H1 (cell line): Measurements from ENCODE around the gene PSPC1. TPM values are rescaled to one million over a fixed set of nuclear protein-coding genes. Genes with fewer than 3 reads are reported as not detected.
"Not testable (repeated sequence)": the region's sequence is repeated elsewhere in the genome, so short reads cannot be mapped to it uniquely, and the experiment has no call there.

Source experiments
- CTCF ChIA-PET: fragments of 300-600 bp; sonication (Branson Sonifier 250); formaldehyde crosslinking; loops from one replicate; lab custom pipeline; 2021; ENCODE audit not compliant: partially characterized antibody; lab: Charles Lee
- POLR2A ChIA-PET: fragments of 300-600 bp; sonication (Branson Sonifier 250); formaldehyde crosslinking; loops from one replicate; lab custom pipeline; 2021; ENCODE audit warnings: inconsistent platforms; ENCODE audit not compliant: partially characterized antibody; lab: Charles Lee
- DNase-seq, 2 experiments: peaks; one replicate each; pipeline versions ENCODE4 v3.0.0 to v3.0.0-alpha.2; 2010 to 2022; ENCODE audit warnings: low spot score in 2 of 2, low read depth in 1 of 2, mixed read lengths in 1 of 2
- FAIRE-seq: peaks from 2 replicates; lab custom pipeline; 2011; peaks lifted over from hg19 to GRCh38; lab: Jason Lieb, UNC
- H2AFZ ChIP-seq: 2 replicates; pipeline ENCODE4 v1.8.1; 2012; ENCODE audit warnings: low read length, inconsistent platforms
- H2AK5ac ChIP-seq: 2 replicates; pipeline ENCODE4 v1.6.1; 2013; ENCODE audit warnings: low read depth, low read length
- H2BK120ac ChIP-seq: replicated peaks from 2 replicates; pipeline ENCODE3; 2013; ENCODE audit warnings: low read depth, low read length, inconsistent platforms
- H2BK12ac ChIP-seq: 2 replicates; pipeline ENCODE4 v1.6.1; 2013; ENCODE audit warnings: low read depth, low read length
- H2BK15ac ChIP-seq: 2 replicates; pipeline ENCODE4 v1.6.1; 2013; ENCODE audit warnings: low read length
- H2BK20ac ChIP-seq: 2 replicates; pipeline ENCODE4 v1.6.1; 2013; ENCODE audit warnings: low read length
- H2BK5ac ChIP-seq: 2 replicates; pipeline ENCODE4 v1.6.1; 2013; ENCODE audit warnings: low read depth, low read length
- H3K14ac ChIP-seq: 2 replicates; pipeline ENCODE4 v1.6.1; 2013; ENCODE audit warnings: inconsistent platforms; ENCODE audit not compliant: insufficient read length
- H3K18ac ChIP-seq: 2 replicates; pipeline ENCODE4 v1.6.1; 2013; ENCODE audit warnings: low read length; ENCODE audit errors: extremely low read depth
- H3K23ac ChIP-seq: 2 replicates; pipeline ENCODE4 v1.6.1; 2013; ENCODE audit warnings: inconsistent platforms; ENCODE audit not compliant: insufficient read length
- H3K23me2 ChIP-seq: 2 replicates; pipeline ENCODE4 v1.6.1; 2013; ENCODE audit warnings: low read depth, low read length
- H3K27ac ChIP-seq: 2 replicates; pipeline ENCODE4 v1.6.1; 2011; ENCODE audit warnings: low read depth, low read length, inconsistent platforms
- H3K27me3 ChIP-seq, 4 experiments: replicated peaks in 1 of 4; 1 replicate in 1 of 4; 2 replicates in 3 of 4; pipeline versions ENCODE4 v1.6.1 to v1.8.1; 2011 to 2013; ENCODE audit warnings: low read length in 3 of 4, mild to moderate bottlenecking in 3 of 4, inconsistent platforms in 2 of 4, mixed read lengths in 2 of 4, moderate library complexity in 1 of 4; ENCODE audit not compliant: control insufficient read depth in 3 of 4, insufficient read depth in 3 of 4; ENCODE audit errors: extremely low read depth in 1 of 4
- H3K36me3 ChIP-seq, 4 experiments: 2 replicates each; pipeline versions ENCODE4 v1.6.1 to v1.8.1; 2011 to 2013; ENCODE audit warnings: mild to moderate bottlenecking in 4 of 4, low read length in 3 of 4, moderate library complexity in 2 of 4, control low read depth in 1 of 4, inconsistent platforms in 1 of 4; ENCODE audit not compliant: insufficient read depth in 4 of 4, control insufficient read depth in 2 of 4
- H3K4ac ChIP-seq: replicated peaks from 2 replicates; pipeline ENCODE3; 2013; ENCODE audit warnings: low read length, low read depth, mixed read lengths, inconsistent platforms; ENCODE audit not compliant: insufficient read length
- H3K4me1 ChIP-seq, 4 experiments: replicated peaks in 1 of 4; 1 replicate in 1 of 4; 2 replicates in 3 of 4; pipeline versions ENCODE4 v1.6.1 to v1.8.1; 2011 to 2013; ENCODE audit warnings: low read length in 3 of 4, inconsistent platforms in 2 of 4, mixed read lengths in 1 of 4; ENCODE audit not compliant: insufficient read depth in 4 of 4, control insufficient read depth in 3 of 4
- H3K4me2 ChIP-seq, 2 experiments: 2 replicates each; pipeline versions ENCODE4 v1.6.1 to v1.8.1; 2011 to 2013; ENCODE audit warnings: low read depth in 2 of 2, low read length in 2 of 2, control low read depth in 1 of 2, inconsistent platforms in 1 of 2, mild to moderate bottlenecking in 1 of 2; ENCODE audit not compliant: insufficient read depth in 1 of 2
- H3K4me3 ChIP-seq, 4 experiments: fragments of 200-600, 300-600 bp in 1 of 4; sonication (generic), shearing (Covaris generic), sonication (Bioruptor Twin) in 1 of 4; 2 replicates each; pipeline versions ENCODE4 v1.5.1 to v1.8.1; 2011 to 2016; ENCODE audit warnings: low read length in 4 of 4, low read depth in 3 of 4, control low read depth in 2 of 4, inconsistent platforms in 2 of 4, mild to moderate bottlenecking in 2 of 4, mixed read lengths in 1 of 4, moderate library complexity in 1 of 4; ENCODE audit not compliant: insufficient read depth in 2 of 4; ENCODE audit errors: extremely low read depth in 1 of 4
- H3K56ac ChIP-seq: replicated peaks from 2 replicates; pipeline ENCODE3; 2013; ENCODE audit warnings: low read depth, mild to moderate bottlenecking, mixed read lengths, low read length, inconsistent platforms; ENCODE audit not compliant: insufficient read length
- H3K79me1 ChIP-seq: 2 replicates; pipeline ENCODE4 v1.6.1; 2013; ENCODE audit warnings: low read depth, low read length, control low read depth
- H3K79me2 ChIP-seq, 2 experiments: 2 replicates each; pipeline versions ENCODE4 v1.6.1 to v1.8.1; 2012 to 2013; ENCODE audit warnings: low read length in 2 of 2, mild to moderate bottlenecking in 2 of 2, inconsistent platforms in 1 of 2; ENCODE audit not compliant: insufficient read depth in 2 of 2, control insufficient read depth in 1 of 2
- H3K9ac ChIP-seq, 4 experiments: replicated peaks in 1 of 4; 1 replicate in 1 of 4; 2 replicates in 3 of 4; pipeline versions ENCODE4 v1.6.1 to v1.8.1; 2011 to 2013; ENCODE audit warnings: low read depth in 3 of 4, low read length in 3 of 4, control low read depth in 2 of 4, mild to moderate bottlenecking in 2 of 4, moderate library complexity in 2 of 4, inconsistent platforms in 1 of 4; ENCODE audit errors: extremely low read depth in 1 of 4
- H3K9me3 ChIP-seq, 2 experiments: 2 replicates each; pipeline versions ENCODE4 v1.6.1 to v1.8.1; 2012 to 2013; ENCODE audit warnings: mild to moderate bottlenecking in 2 of 2, moderate library complexity in 2 of 2, control low read depth in 1 of 2, inconsistent platforms in 1 of 2, low read depth in 1 of 2, low read length in 1 of 2, mixed read lengths in 1 of 2; ENCODE audit not compliant: insufficient read depth in 2 of 2
- H4K20me1 ChIP-seq, 2 experiments: replicated peaks in 1 of 2; 2 replicates each; pipeline versions ENCODE3 to v1.8.1; 2011 to 2013; ENCODE audit warnings: inconsistent platforms in 2 of 2, low read length in 2 of 2, mild to moderate bottlenecking in 1 of 2; ENCODE audit not compliant: insufficient read depth in 2 of 2, control insufficient read depth in 1 of 2
- H4K5ac ChIP-seq: 2 replicates; pipeline ENCODE4 v1.6.1; 2013; ENCODE audit warnings: low read length, low read depth, mixed read lengths, inconsistent platforms; ENCODE audit not compliant: insufficient read length
- H4K8ac ChIP-seq: 2 replicates; pipeline ENCODE4 v1.8.0; 2013; ENCODE audit warnings: mild to moderate bottlenecking, moderate library complexity, low read length, inconsistent platforms; ENCODE audit not compliant: insufficient read depth; ENCODE audit errors: extremely low read depth
- H4K91ac ChIP-seq: replicated peaks from 2 replicates; pipeline ENCODE3; 2013; ENCODE audit warnings: low read length, mixed read lengths, inconsistent platforms; ENCODE audit not compliant: insufficient read length
- WGBS, 2 experiments: shearing (Covaris generic) in 1 of 2; methylation state at CpG; one replicate each; pipeline versions ENCODE4 v1.1.6 to v1.1.7; 2013 to 2015; ENCODE audit warnings: low lambda C conversion rate in 2 of 2, mixed read lengths in 2 of 2, inconsistent platforms in 1 of 2, low coverage in 1 of 2, missing lambda C conversion rate in 1 of 2; ENCODE audit not compliant: insufficient replicate concordance in 2 of 2, insufficient coverage in 1 of 2, insufficient read length in 1 of 2; ENCODE audit errors: extremely low coverage in 1 of 2, missing lambda C conversion rate in 1 of 2; 5-methylcytosine and 5-hydroxymethylcytosine counted together
- polyA plus RNA-seq, 7 experiments: library from polyadenylated mRNA; depleted of rRNA in 3 of 7; stranded (reverse) in 5 of 7; unstranded in 2 of 7; fragments of >200 nt in 5 of 7; fragments of 200-250 nt in 2 of 7; gene quantifications; 1 replicate in 5 of 7; 2 replicates in 1 of 7; 4 replicates in 1 of 7; pipeline versions ENCODE4 v1.2.1 to v1.2.3, GENCODE V29; 2011 to 2013; ENCODE audit warnings: missing spikeins in 2 of 7, mixed read lengths in 2 of 7
- total RNA-seq: library from RNA; stranded (reverse); fragmentation: NEBNext Ultra II Directional; extraction: Animal tissue kit (Norgen Biotek cat#: 25700); gene quantifications from 2 replicates; pipeline ENCODE4 v1.2.1, GENCODE V29; 2021

The PSPC1 gene
- total and polyA plus RNA-seq, 2 of the 8 experiments (the other 6 are each of a cell fraction or from before 2014, with no cell fraction given), result 53.4 to 97.4 TPM

DNA sequence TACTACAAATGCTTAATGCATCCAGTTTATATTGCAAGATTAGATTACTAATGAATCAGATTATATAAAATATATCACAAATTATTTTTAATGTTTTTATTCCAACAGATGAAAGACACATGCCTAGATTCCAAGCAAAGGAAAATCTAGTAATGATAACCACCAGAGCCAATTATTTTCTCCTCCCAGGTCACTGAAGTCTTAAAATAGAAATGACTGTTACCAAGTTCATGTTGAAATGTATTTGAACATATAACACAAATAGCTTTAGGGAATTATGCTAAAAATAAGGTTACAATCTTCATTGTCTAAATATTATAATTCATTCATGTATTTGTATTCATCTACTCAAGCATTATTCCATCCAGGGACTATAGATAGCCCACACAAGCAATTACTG lies 73.0 kb downstream of the PSPC1 start:
- H3K56ac ChIP-seq, H3K23me2 ChIP-seq, H3K18ac ChIP-seq, H3K14ac ChIP-seq, H2BK15ac ChIP-seq, H2AFZ ChIP-seq, H2AK5ac ChIP-seq, H3K4me2 ChIP-seq, H4K8ac ChIP-seq, H3K27me3 ChIP-seq, FAIRE-seq, H3K23ac ChIP-seq, CTCF ChIA-PET, H4K20me1 ChIP-seq, H3K4ac ChIP-seq, H3K4me1 ChIP-seq, H2BK20ac ChIP-seq, H3K4me3 ChIP-seq, H3K79me1 ChIP-seq, H3K36me3 ChIP-seq, H2BK5ac ChIP-seq, H3K9me3 ChIP-seq, H4K91ac ChIP-seq, H3K9ac ChIP-seq, H3K27ac ChIP-seq, DNase-seq, H2BK120ac ChIP-seq, H2BK12ac ChIP-seq, H4K5ac ChIP-seq, POLR2A ChIA-PET: not testable (repeated sequence)
- H3K79me2 ChIP-seq, result peaks cover 0 to 12% of the 10 kb centered on the region in 2 experiments; a peak in 2 of 4 replicates

DNA sequence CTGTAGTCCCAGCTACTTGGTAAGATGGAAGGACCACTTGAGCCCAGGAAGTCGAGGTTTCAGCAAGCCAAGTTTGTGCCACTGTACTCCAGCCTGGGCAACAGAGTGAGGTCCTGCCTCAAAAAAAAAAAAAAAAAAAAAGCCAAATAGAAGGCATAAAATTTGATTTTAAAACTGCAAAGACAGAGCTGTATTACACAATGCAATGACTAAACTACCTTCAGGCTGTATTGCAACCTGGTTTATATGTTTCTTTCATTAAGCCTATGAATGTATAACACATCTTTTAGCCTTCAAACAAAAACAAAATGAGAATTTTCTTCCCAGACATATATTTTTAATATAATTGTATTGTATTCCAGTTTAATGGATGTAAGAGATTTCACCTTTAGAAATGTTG lies 73.7 kb downstream of the PSPC1 start:
- FAIRE-seq, H2AK5ac ChIP-seq, DNase-seq, H3K27ac ChIP-seq, H3K23me2 ChIP-seq, CTCF ChIA-PET, H3K4ac ChIP-seq, H2BK15ac ChIP-seq, H3K23ac ChIP-seq, H3K18ac ChIP-seq, H3K79me1 ChIP-seq, H3K27me3 ChIP-seq, POLR2A ChIA-PET, H2BK20ac ChIP-seq, H4K20me1 ChIP-seq, H2AFZ ChIP-seq, H4K8ac ChIP-seq, H4K5ac ChIP-seq, H3K56ac ChIP-seq, H3K4me3 ChIP-seq, H2BK120ac ChIP-seq, H2BK12ac ChIP-seq, H3K4me1 ChIP-seq, H3K14ac ChIP-seq, H3K4me2 ChIP-seq, H4K91ac ChIP-seq, H3K9ac ChIP-seq, H3K36me3 ChIP-seq, H3K9me3 ChIP-seq, H2BK5ac ChIP-seq: not testable (repeated sequence)
- WGBS, 2 experiments, result 89% methylated on average over 1 of the region's 1 CpG; no CpG with 5 or more reads in 1 of the 2 experiments
- peaks cover 0 to 11% of the 10 kb centered on the region in 2 experiments; a peak in 2 of 4 replicates for H3K79me2 ChIP-seq
